Smooth muscle cell (in vitro differentiated cells): ENCODE data around the gene DNAH9. TPM values are rescaled to one million over a fixed set of nuclear protein-coding genes. Genes with fewer than 3 reads are reported as not detected.

Source experiments
- DNase-seq: peaks from one replicate; lab custom pipeline; 2025; ENCODE audit not compliant: unreplicated experiment; lab: John Stamatoyannopoulos, UW
- H2AFZ ChIP-seq: fragments of 200-600 bp; sonication (generic); 2 replicates; pipeline ENCODE4 v1.6.0; 2016; ENCODE audit warnings: antibody characterized with exemption, low read depth, mild to moderate bottlenecking
- H3F3A ChIP-seq: fragments of 200-600 bp; sonication (generic); 2 replicates; pipeline ENCODE4 v1.6.0; 2017; ENCODE audit warnings: antibody characterized with exemption, low read depth
- H3K27ac ChIP-seq: fragments of 200-600 bp; sonication (generic); 2 replicates; pipeline ENCODE4 v1.5.1; 2016; ENCODE audit warnings: low read depth, mild to moderate bottlenecking
- H3K27me3 ChIP-seq: fragments of 200-600 bp; sonication (generic); 2 replicates; pipeline ENCODE4 v1.6.1; 2016; ENCODE audit warnings: low read depth, mild to moderate bottlenecking
- H3K36me3 ChIP-seq: fragments of 200-600 bp; sonication (generic); 2 replicates; pipeline ENCODE4 v1.5.1; 2016; ENCODE audit warnings: low read depth
- H3K4me1 ChIP-seq: fragments of 200-600 bp; sonication (generic); 2 replicates; pipeline ENCODE4 v1.5.1; 2016; ENCODE audit warnings: low read depth
- H3K4me2 ChIP-seq: fragments of 200-600 bp; sonication (generic); 2 replicates; pipeline ENCODE4 v1.6.0; 2016; ENCODE audit warnings: mild to moderate bottlenecking
- H3K4me3 ChIP-seq: fragments of 200-600 bp; sonication (generic); 2 replicates; pipeline ENCODE4 v1.5.1; 2016; ENCODE audit warnings: mild to moderate bottlenecking
- H3K79me2 ChIP-seq: fragments of 200-600 bp; sonication (generic); 2 replicates; pipeline ENCODE4 v1.6.0; 2016; ENCODE audit warnings: low read depth, mild to moderate bottlenecking
- H3K9ac ChIP-seq: fragments of 200-600 bp; sonication (generic); 2 replicates; pipeline ENCODE4 v1.6.0; 2016; ENCODE audit warnings: low read depth
- H3K9me3 ChIP-seq: fragments of 200-600 bp; sonication (generic); replicated peaks from 2 replicates; pipeline ENCODE4 v1.5.1; 2016; ENCODE audit warnings: low read depth
- H4K20me1 ChIP-seq: fragments of 200-600 bp; sonication (generic); 2 replicates; pipeline ENCODE4 v1.6.0; 2016; ENCODE audit warnings: low read depth
- WGBS: methylation state at CpG from one replicate; pipeline ENCODE4 v1.1.7; 2016; ENCODE audit warnings: low lambda C conversion rate; 5-methylcytosine and 5-hydroxymethylcytosine counted together
- polyA plus RNA-seq: library from polyadenylated mRNA; unstranded; fragments of >200 nt; fragmentation: Nextera tagmentation; extraction: Ambion mirVana; gene quantifications from 2 replicates; pipeline ENCODE4 v1.2.1, GENCODE V29; 2016
- total RNA-seq: library from RNA; depleted of rRNA; stranded (reverse); fragments of >200 nt; gene quantifications from 2 replicates; pipeline ENCODE4 v1.2.3, GENCODE V29; 2014
- TF ChIP-seq, protein P1 (sequence below): fragments of 200-600 bp; sonication (generic); IDR thresholded peaks from 2 replicates; pipeline ENCODE4 v1.5.1; 2017; ENCODE audit warnings: borderline replicate concordance, mild to moderate bottlenecking, antibody characterized with exemption; ENCODE audit not compliant: insufficient read depth, poor library complexity, severe bottlenecking

DNAH9 gene
- total and polyA plus RNA-seq, 2 experiments from 2014 or later = 0.30 to 0.49 TPM

DNA sequence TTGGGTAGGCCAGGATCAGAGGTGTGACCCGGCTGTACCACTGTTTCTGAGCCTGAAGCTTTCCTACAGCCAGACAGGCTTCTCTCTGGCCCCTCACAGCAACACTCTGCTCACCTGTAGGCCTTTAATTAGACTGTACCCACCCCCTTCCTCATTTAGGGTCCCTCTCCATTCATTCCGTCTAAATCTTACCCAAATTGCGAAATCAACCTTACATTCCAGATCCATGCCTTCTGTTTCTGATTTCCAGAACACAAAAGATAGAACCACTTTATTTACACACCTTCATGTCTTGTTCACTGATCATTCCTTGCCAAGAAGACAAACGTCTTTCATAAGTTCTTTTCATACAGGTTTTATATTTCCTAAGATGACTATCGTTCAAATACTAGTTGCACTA, 238.2 kb downstream of the DNAH9 start:
- WGBS = 91% methylated on average over 5 of the region's 5 CpGs
- Histone ChIP-seq H3K79me2 (no peaks in the 10 kb centered on the region), H3K27ac (no peak overlapping the region), H3K27me3 (no peaks in the 10 kb centered on the region), H2AFZ (no peak overlapping the region), H3K9ac (no peak overlapping the region), H3K4me3 (no peak overlapping the region), H3K36me3 (no peaks in the 10 kb centered on the region), H3K4me2 (no peak overlapping the region), H3K9me3 (no peaks in the 10 kb centered on the region), H3K4me1 (no peaks in the 10 kb centered on the region), H3F3A (no peaks in the 10 kb centered on the region), H4K20me1 (no peaks in the 10 kb centered on the region)
- TF ChIP-seq, protein P1, sequence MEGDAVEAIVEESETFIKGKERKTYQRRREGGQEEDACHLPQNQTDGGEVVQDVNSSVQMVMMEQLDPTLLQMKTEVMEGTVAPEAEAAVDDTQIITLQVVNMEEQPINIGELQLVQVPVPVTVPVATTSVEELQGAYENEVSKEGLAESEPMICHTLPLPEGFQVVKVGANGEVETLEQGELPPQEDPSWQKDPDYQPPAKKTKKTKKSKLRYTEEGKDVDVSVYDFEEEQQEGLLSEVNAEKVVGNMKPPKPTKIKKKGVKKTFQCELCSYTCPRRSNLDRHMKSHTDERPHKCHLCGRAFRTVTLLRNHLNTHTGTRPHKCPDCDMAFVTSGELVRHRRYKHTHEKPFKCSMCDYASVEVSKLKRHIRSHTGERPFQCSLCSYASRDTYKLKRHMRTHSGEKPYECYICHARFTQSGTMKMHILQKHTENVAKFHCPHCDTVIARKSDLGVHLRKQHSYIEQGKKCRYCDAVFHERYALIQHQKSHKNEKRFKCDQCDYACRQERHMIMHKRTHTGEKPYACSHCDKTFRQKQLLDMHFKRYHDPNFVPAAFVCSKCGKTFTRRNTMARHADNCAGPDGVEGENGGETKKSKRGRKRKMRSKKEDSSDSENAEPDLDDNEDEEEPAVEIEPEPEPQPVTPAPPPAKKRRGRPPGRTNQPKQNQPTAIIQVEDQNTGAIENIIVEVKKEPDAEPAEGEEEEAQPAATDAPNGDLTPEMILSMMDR = no peak
- DNase-seq = no peak

DNA sequence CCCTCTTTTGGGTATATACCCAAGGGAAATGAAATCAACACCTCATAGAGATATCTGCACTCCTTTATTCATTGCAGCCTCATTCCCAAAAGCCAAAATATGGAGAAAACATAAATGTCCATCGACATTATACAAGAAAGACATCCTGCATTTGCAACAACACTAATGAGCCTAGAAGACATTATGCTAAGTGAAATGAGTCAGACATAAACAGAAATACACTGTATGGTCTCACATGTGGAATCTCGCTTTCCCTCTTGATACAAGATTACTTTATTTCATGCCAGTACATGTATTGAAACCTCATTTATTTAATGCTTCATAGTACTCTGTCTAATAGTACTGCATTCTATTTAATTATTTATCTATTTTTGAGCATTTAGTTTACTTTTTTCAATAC, 241.8 kb downstream of the DNAH9 start:
- H3K79me2 ChIP-seq = no peaks in the 10 kb centered on the region
- no peaks in the 10 kb centered on the region for H3F3A ChIP-seq
- H4K20me1 ChIP-seq = no peaks in the 10 kb centered on the region
- H3K9me3 ChIP-seq = no peaks in the 10 kb centered on the region
- TF ChIP-seq, protein P1 = no peak
- 95% methylated on average over 2 of the region's 2 CpGs for WGBS
- H3K9ac ChIP-seq = no peak overlapping the region
- H2AFZ ChIP-seq = no peak overlapping the region
- no peak for DNase-seq
- no peaks in the 10 kb centered on the region for H3K4me1 ChIP-seq
- H3K27me3 ChIP-seq = no peaks in the 10 kb centered on the region
- H3K4me2 ChIP-seq = no peak overlapping the region
- H3K4me3 ChIP-seq = no peak overlapping the region
- H3K27ac ChIP-seq = no peak overlapping the region
- no peaks in the 10 kb centered on the region for H3K36me3 ChIP-seq

DNA sequence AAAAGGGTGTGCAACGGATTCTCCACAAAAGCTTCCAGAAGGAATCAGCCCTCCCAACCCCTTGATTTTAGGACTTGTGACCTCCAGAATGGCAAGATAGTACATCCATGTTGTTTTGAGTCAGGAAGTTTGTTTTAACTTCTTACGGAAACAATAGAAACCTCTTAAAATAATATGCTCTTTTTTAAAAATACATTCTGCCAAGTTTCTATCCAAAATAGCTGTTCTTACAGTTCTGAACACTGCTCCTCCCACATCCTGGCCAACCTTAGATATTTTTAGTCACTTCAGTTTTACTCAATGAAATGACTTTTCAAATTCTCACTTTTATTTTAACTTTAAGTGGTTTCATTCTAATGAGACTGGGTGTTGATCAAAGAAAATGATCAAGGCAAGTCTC, 242.6 kb downstream of the DNAH9 start:
- no peak overlapping the region for H2AFZ ChIP-seq
- no peaks in the 10 kb centered on the region for H3K4me1 ChIP-seq
- TF ChIP-seq, protein P1 = no peak
- 95% methylated on average over 2 of the region's 2 CpGs for WGBS
- no peak for DNase-seq
- no peak overlapping the region for H3K4me2 ChIP-seq
- no peaks in the 10 kb centered on the region for H3K9me3 ChIP-seq
- H3K9ac ChIP-seq = no peak overlapping the region
- no peaks in the 10 kb centered on the region for H3F3A ChIP-seq
- H3K4me3 ChIP-seq = no peak overlapping the region
- no peaks in the 10 kb centered on the region for H3K36me3 ChIP-seq
- H4K20me1 ChIP-seq = no peaks in the 10 kb centered on the region
- H3K79me2 ChIP-seq = no peaks in the 10 kb centered on the region
- no peak overlapping the region for H3K27ac ChIP-seq
- no peaks in the 10 kb centered on the region for H3K27me3 ChIP-seq

DNA sequence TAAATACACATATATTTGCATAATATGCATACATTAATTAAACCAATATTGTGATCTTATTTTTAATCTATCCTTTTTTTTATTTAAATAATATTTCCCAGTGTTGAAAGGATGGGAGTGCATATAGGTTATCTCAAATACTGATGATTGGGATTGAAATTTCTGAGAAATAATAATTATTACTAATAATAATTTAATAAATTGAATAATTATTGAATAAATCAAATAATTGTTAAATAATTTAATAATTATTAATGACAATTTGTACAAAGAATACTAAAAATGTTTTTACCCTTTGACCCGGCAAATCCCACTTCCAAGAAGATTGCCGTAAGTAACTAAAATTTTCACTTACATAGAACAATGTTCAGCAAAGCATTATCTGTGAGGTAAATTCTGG, 250.1 kb downstream of the DNAH9 start:
- Histone ChIP-seq H3K4me2 (no peak overlapping the region), H3K9ac (no peak overlapping the region), H3K4me3 (no peak overlapping the region), H3F3A (no peaks in the 10 kb centered on the region), H4K20me1 (no peaks in the 10 kb centered on the region), H3K36me3 (no peaks in the 10 kb centered on the region), H3K9me3 (no peaks in the 10 kb centered on the region), H2AFZ (no peak overlapping the region), H3K4me1 (no peaks in the 10 kb centered on the region), H3K79me2 (no peaks in the 10 kb centered on the region), H3K27ac (no peak overlapping the region), H3K27me3 (no peaks in the 10 kb centered on the region)
- no peak for DNase-seq
- WGBS = 78% methylated on average over 2 of the region's 2 CpGs
- TF ChIP-seq, protein P1 = no peak
